Neural crest cell (in vitro differentiated cells): Measurements from ENCODE around the gene PPDPF. TPM values are rescaled to one million over a fixed set of nuclear protein-coding genes. Genes with fewer than 3 reads are reported as not detected.
A peak's percentile ranks its signal among the peaks of the same experiment; 100 is the strongest.

ENCODE experiments used
- DNase-seq: peaks from one replicate; pipeline ENCODE4 v3.0.0; 2021; ENCODE audit warnings: low read depth, mixed read lengths, low spot score
- H3K27ac Mint-ChIP-seq: one replicate; pipeline ENCODE4 v1.8.0; 2021; ENCODE audit warnings: mild to moderate bottlenecking, mixed read lengths; ENCODE audit not compliant: unreplicated experiment
- H3K27me3 Mint-ChIP-seq: 2 replicates; pipeline ENCODE4 v1.8.0; 2021; ENCODE audit warnings: low read depth, mild to moderate bottlenecking, mixed read lengths
- H3K36me3 Mint-ChIP-seq: 2 replicates; pipeline ENCODE4 v1.8.0; 2021; ENCODE audit warnings: low read depth, mild to moderate bottlenecking, mixed read lengths
- H3K4me1 Mint-ChIP-seq: 2 replicates; pipeline ENCODE4 v1.8.0; 2021; ENCODE audit warnings: mixed read lengths
- H3K4me3 Mint-ChIP-seq: one replicate; pipeline ENCODE4 v1.8.0; 2021; ENCODE audit warnings: mild to moderate bottlenecking, mixed read lengths
- H3K9me3 Mint-ChIP-seq: 2 replicates; pipeline ENCODE4 v1.8.0; 2021; ENCODE audit warnings: mixed read lengths
- CTCF ChIP-seq: fragments of 200-600 bp; sonication (generic); conservative IDR thresholded peaks from 2 replicates; pipeline ENCODE4 v1.5.0; 2021; ENCODE audit warnings: antibody characterized with exemption, mild to moderate bottlenecking
- total RNA-seq: library from RNA; stranded (reverse); gene quantifications from 2 replicates; pipeline ENCODE4 v1.2.1, GENCODE V29; 2021

The PPDPF gene
- total RNA-seq, 1 donor from 2014 or later, result 201 TPM

GRCh38 chr20:63552481-63553249 lies 32.1 kb downstream of the PPDPF start:
- Mint-ChIP-seq H3K27ac (no peak overlapping the region), H3K36me3 (no peaks in the 10 kb centered on the region), H3K27me3 (peaks cover 4% of the 10 kb centered on the region), H3K9me3 (no peaks in the 10 kb centered on the region), H3K4me1 (peaks cover 10% of the 10 kb centered on the region), H3K4me3 (peak overlapping the region; percentile 64)
- DNase-seq, result no peak
- TF ChIP-seq CTCF, result no peak

- no peak for TF ChIP-seq CTCF
- H3K9me3 Mint-ChIP-seq, result no peaks in the 10 kb centered on the region
- H3K4me3 Mint-ChIP-seq, result peak overlapping the region; percentile 64
- no peaks in the 10 kb centered on the region for H3K36me3 Mint-ChIP-seq
- H3K27ac Mint-ChIP-seq, result no peak overlapping the region
- peaks cover 10% of the 10 kb centered on the region for H3K4me1 Mint-ChIP-seq
- DNase-seq, result peak; percentile 80
- H3K27me3 Mint-ChIP-seq, result peaks cover 4% of the 10 kb centered on the region
Observed at GRCh38 chr20:63553251-63553932, 32.8 kb downstream of the PPDPF start.

GRCh38 chr20:63553933-63554290 lies 33.3 kb downstream of the PPDPF start, which contains the start of gene FNDC11:
Gene FNDC11, plus strand, starts transcription at chr20:63554159. Its CDS starts 1,505 bp downstream, at chr20:63555664.
- peak; percentile 55 for DNase-seq
- Mint-ChIP-seq H3K27ac (no peak within 1 kb of the TSS), H3K4me3 (peak within 1 kb of the TSS; percentile 75), H3K4me1 (peaks cover 10% of the 10 kb centered on the region), H3K9me3 (no peaks in the 10 kb centered on the region), H3K27me3 (peaks cover 4% of the 10 kb centered on the region), H3K36me3 (no peaks in the 10 kb centered on the region)
- TF ChIP-seq CTCF, result no peak

GRCh38 chr20:63554361-63555278 lies 34.1 kb downstream of the PPDPF start:
- peaks cover 10% of the 10 kb centered on the region for H3K4me1 Mint-ChIP-seq
- H3K4me3 Mint-ChIP-seq, result peak overlapping the region; percentile 75
- no peaks in the 10 kb centered on the region for H3K9me3 Mint-ChIP-seq
- no peaks in the 10 kb centered on the region for H3K36me3 Mint-ChIP-seq
- H3K27ac Mint-ChIP-seq, result no peak overlapping the region
- TF ChIP-seq CTCF, result no peak
- H3K27me3 Mint-ChIP-seq, result peaks cover 4% of the 10 kb centered on the region
- DNase-seq, result no peak

GRCh38 chr20:63555661-63556381 lies 35.3 kb downstream of the PPDPF start:
- Mint-ChIP-seq H3K27me3 (peaks cover 4% of the 10 kb centered on the region), H3K9me3 (no peaks in the 10 kb centered on the region), H3K4me3 (no peak overlapping the region), H3K27ac (no peak overlapping the region), H3K36me3 (peaks cover 3% of the 10 kb centered on the region), H3K4me1 (peaks cover 10% of the 10 kb centered on the region)
- no peak for DNase-seq
- no peak for TF ChIP-seq CTCF
